Osteoblast (primary cell): ENCODE data around the gene SLC25A31. TPM values are rescaled to one million over a fixed set of nuclear protein-coding genes. Genes with fewer than 3 reads are reported as not detected.

Experiments used
- DNase-seq: peaks from one replicate; pipeline ENCODE4 v3.0.0; 2011; ENCODE audit warnings: low spot score, mixed read lengths; ENCODE audit not compliant: insufficient read length; ENCODE audit errors: missing footprints
- H2AFZ ChIP-seq: 2 replicates; pipeline ENCODE4 v1.6.0; 2011; ENCODE audit warnings: mild to moderate bottlenecking, low read length
- H3K27ac ChIP-seq: 2 replicates; pipeline ENCODE4 v1.5.1; 2011; ENCODE audit warnings: mild to moderate bottlenecking, low read depth, low read length, moderate library complexity
- H3K27me3 ChIP-seq: 2 replicates; pipeline ENCODE4 v1.6.0; 2012; ENCODE audit warnings: mild to moderate bottlenecking, control low read depth, inconsistent platforms, low read length, moderate library complexity; ENCODE audit not compliant: insufficient read depth
- H3K36me3 ChIP-seq: 2 replicates; pipeline ENCODE4 v1.5.1; 2011; ENCODE audit warnings: mild to moderate bottlenecking, low read length, control low read depth, moderate library complexity; ENCODE audit not compliant: insufficient read depth
- H3K4me1 ChIP-seq: 2 replicates; pipeline ENCODE4 v1.5.1; 2011; ENCODE audit warnings: mild to moderate bottlenecking, low read length, control low read depth, moderate library complexity; ENCODE audit not compliant: insufficient read depth
- H3K4me2 ChIP-seq: 2 replicates; pipeline ENCODE4 v1.6.0; 2011; ENCODE audit warnings: mild to moderate bottlenecking, low read length; ENCODE audit not compliant: insufficient read depth
- H3K4me3 ChIP-seq: fragments of 200-600 bp; sonication (generic); 3 replicates; pipeline ENCODE4 v1.5.1; 2012; ENCODE audit warnings: mild to moderate bottlenecking, low read length, inconsistent platforms; ENCODE audit not compliant: insufficient read depth
- H3K79me2 ChIP-seq: 2 replicates; pipeline ENCODE4 v1.6.0; 2012; ENCODE audit warnings: mild to moderate bottlenecking, low read length, control low read depth, inconsistent platforms; ENCODE audit not compliant: insufficient read depth
- H3K9me3 ChIP-seq: 2 replicates; pipeline ENCODE4 v1.5.1; 2011; ENCODE audit warnings: low read depth, low read length, control low read depth
- H4K20me1 ChIP-seq: 2 replicates; pipeline ENCODE4 v1.6.0; 2012; ENCODE audit warnings: mild to moderate bottlenecking, low read length, control low read depth; ENCODE audit not compliant: insufficient read depth
- CTCF ChIP-seq: IDR thresholded peaks from 2 replicates; pipeline ENCODE4 v1.5.1; 2011; ENCODE audit warnings: mild to moderate bottlenecking, low read depth, low read length, moderate library complexity; ENCODE audit errors: extremely low read depth
- total RNA-seq: library from RNA; depleted of rRNA; stranded (reverse); fragments of >200 nt; gene quantifications from 2 replicates; pipeline ENCODE4 v1.2.3, GENCODE V29; 2012

Gene SLC25A31
- total RNA-seq, 1 donor, result not detected

- Histone ChIP-seq H2AFZ (no peak overlapping the region), H3K4me3 (no peak overlapping the region), H3K27me3 (no peaks in the 10 kb centered on the region), H3K36me3 (no peaks in the 10 kb centered on the region), H4K20me1 (no peaks in the 10 kb centered on the region), H3K79me2 (no peaks in the 10 kb centered on the region), H3K4me2 (no peak overlapping the region), H3K27ac (no peak overlapping the region), H3K4me1 (no peaks in the 10 kb centered on the region), H3K9me3 (no peaks in the 10 kb centered on the region)
- no peak for DNase-seq
- no peak for TF ChIP-seq CTCF
These were observed 92.2 kb downstream of the SLC25A31 start for GRCh38 chr4:127822430-127822829.

Other genes with a start within 250 kb of the SLC25A31 start
- 7.6 and 8.3 TPM in 2 replicates for gene INTU, start 97.4 kb upstream of the SLC25A31 start, total RNA-seq
- gene HSPA4L, start 51.9 kb downstream of the SLC25A31 start, total RNA-seq, result 4.0 and 4.7 TPM in 2 replicates
- 2.2 and 2.4 TPM in 2 replicates for gene PLK4, start 150.5 kb downstream of the SLC25A31 start, total RNA-seq
- gene MFSD8, start 234.8 kb downstream of the SLC25A31 start, total RNA-seq, result 27.1 and 37.7 TPM in 2 replicates
- 8.3 and 10.1 TPM in 2 replicates for gene ABHD18, start 235.0 kb downstream of the SLC25A31 start, total RNA-seq